Adrenal gland (tissue), 12 donors: ENCODE results near the gene CORO1C. TPM values are rescaled to one million over a fixed set of nuclear protein-coding genes. Genes with fewer than 3 reads are reported as not detected.

ENCODE experiments used
- DNase-seq, 7 donors: peaks; one replicate each; pipeline ENCODE4 v3.0.0-alpha.2; 2019 to 2020
- H3K27ac ChIP-seq, 5 donors: fragments of 200-600 bp; sonication (generic) in 4 of 5; 1 replicate in 3 of 5; 2 replicates in 2 of 5; pipeline versions ENCODE4 v1.5.1 to v1.8.0; 2016 to 2020; ENCODE audit warnings: mild to moderate bottlenecking in 1 of 5
- H3K27me3 ChIP-seq: fragments of 200-600 bp; 2 replicates; pipeline ENCODE4 v1.8.0; 2021
- H3K36me3 ChIP-seq, 2 donors: fragments of 200-600 bp; replicated peaks in 1 of 2; 1 replicate in 1 of 2; 2 replicates in 1 of 2; pipeline versions ENCODE4 v1.5.1 to v1.8.0; 2018 to 2022
- H3K4me1 ChIP-seq, 2 donors: fragments of 200-600 bp; replicated peaks in 1 of 2; 1 replicate in 1 of 2; 2 replicates in 1 of 2; pipeline versions ENCODE4 v1.5.1 to v1.8.0; 2018 to 2021
- H3K4me3 ChIP-seq, 4 donors: fragments of 200-600 bp; sonication (generic) in 3 of 4; one replicate each; pipeline ENCODE4 v1.5.1; 2016 to 2018
- H3K9me3 ChIP-seq, 3 donors: fragments of 200-600 bp; sonication (generic) in 1 of 3; replicated peaks in 1 of 3; 1 replicate in 2 of 3; 2 replicates in 1 of 3; pipeline versions ENCODE4 v1.5.1 to v1.8.0; 2016 to 2021
- CTCF ChIP-seq, 6 experiments: fragments of 450-650 bp in 4 of 6; fragments of 200-600 bp in 2 of 6; sonication (generic) in 1 of 6; IDR thresholded peaks; 1 replicate in 5 of 6; 2 replicates in 1 of 6; pipeline versions ENCODE4 v1.5.1 to v1.8.0; 2016 to 2021; ENCODE audit warnings: antibody characterized with exemption in 6 of 6, mild to moderate bottlenecking in 2 of 6, moderate library complexity in 1 of 6
- POLR2A ChIP-seq, 2 donors: fragments of 450-650 bp; IDR thresholded peaks; one replicate each; pipeline ENCODE4 v1.6.1; 2017; ENCODE audit warnings: antibody characterized with exemption in 2 of 2, mild to moderate bottlenecking in 2 of 2, moderate library complexity in 1 of 2
- WGBS, 4 donors: extraction: QIAGEN DNeasy Blood & Tissue Kit in 2 of 4; methylation state at CpG; one replicate each; pipeline versions ENCODE4 v1.1.5 to v1.1.7; 2013 to 2017; 5-methylcytosine and 5-hydroxymethylcytosine counted together
- intact Hi-C, 2 donors: fragments of 100-400 bp; cut with DNase I; formaldehyde crosslinking; loops; one replicate each; pipeline versions ENCODE4 v1.14.1 to v1.15.0; 2022 to 2023
- polyA plus RNA-seq, 3 donors: library from polyadenylated mRNA; stranded (reverse); fragments of 200-250 nt in 2 of 3; fragments of 350-450 nt in 1 of 3; fragmentation: Illumina TruSeq in 1 of 3; extraction: RNeasy Lipid Tissue Mini Kit (QIAGEN cat#74804) in 1 of 3; gene quantifications; one replicate each; pipeline ENCODE4 v1.2.3, GENCODE V29; 2013 to 2014
- total RNA-seq, 9 donors: library from RNA; depleted of rRNA in 4 of 9; stranded (reverse); fragments of >200 nt in 4 of 9; fragments of 120-200 nt in 1 of 9; fragmentation: NEBNext Ultra II Directional in 1 of 9; extraction: Animal tissue kit (Norgen Biotek cat#: 25700) in 1 of 9; gene quantifications; one replicate each; pipeline versions ENCODE4 v1.1.0 to v1.2.4, GENCODE V29; 2013 to 2023
- donor health status: healthy with polysubstance abuse.
- donor health status: Bipolar disorder and iron deficiency.
- donor health status: DM: yes; HTN: yes; CAD: no.
- donor health status: DM: no; HTN: no; CAD: no.
- donor health status: DM: no; HTN: no; CAD: no.
- donor health status: DM: yes; HTN: yes; CAD: no.

The CORO1C gene
- total and polyA plus RNA-seq, 12 donors: 17.4 to 124 (median 71.4) TPM

- no peak overlapping the region for H3K4me3 ChIP-seq
- H3K4me1 ChIP-seq: peaks cover 6 to 44% of the 10 kb centered on the region in 2 donors
- H3K9me3 ChIP-seq: no peaks in the 10 kb centered on the region
- no peak for DNase-seq
- TF ChIP-seq POLR2A (IDR thresholded peaks at IDR 0.05): no peak
- no peak for TF ChIP-seq CTCF (IDR thresholded peaks at IDR 0.05)
- no peaks in the 10 kb centered on the region for H3K27me3 ChIP-seq
- intact Hi-C loops: no loop called here
- WGBS, 4 donors: 78 to 86% (median 80%) methylated on average over 2 of the region's 2 CpGs
- H3K27ac ChIP-seq: peak overlapping the region in 1 of 5 donors; percentile 10
- peaks cover 0 to 8% of the 10 kb centered on the region in 2 donors for H3K36me3 ChIP-seq
Observed at GRCh38 chr12:108696996-108697290, 34.4 kb downstream of the CORO1C start.

- Histone ChIP-seq H3K4me1 (peaks cover 10 to 42% of the 10 kb centered on the region in 2 donors), H3K36me3 (peaks cover 0 to 8% of the 10 kb centered on the region in 2 donors), H3K9me3 (no peaks in the 10 kb centered on the region), H3K4me3 (no peak overlapping the region), H3K27ac (peak overlapping the region in 2 of 5 donors; percentile 10 to 61), H3K27me3 (no peaks in the 10 kb centered on the region)
- 63 to 71% (median 66%) methylated on average over 9 of the region's 9 CpGs for WGBS, 4 donors
- intact Hi-C loops: no loop called here
- no peak for TF ChIP-seq CTCF (IDR thresholded peaks at IDR 0.05)
- no peak for TF ChIP-seq POLR2A (IDR thresholded peaks at IDR 0.05)
- DNase-seq: no peak
Observed at GRCh38 chr12:108696111-108696995, 35.0 kb downstream of the CORO1C start.

- peaks cover 25 to 42% of the 10 kb centered on the region in 2 donors for H3K4me1 ChIP-seq
- no peaks in the 10 kb centered on the region for H3K9me3 ChIP-seq
- H3K27me3 ChIP-seq: no peaks in the 10 kb centered on the region
- no peak for DNase-seq
- H3K36me3 ChIP-seq: peaks cover 0 to 2% of the 10 kb centered on the region in 2 donors
- H3K4me3 ChIP-seq: no peak overlapping the region
- no peak for TF ChIP-seq CTCF (IDR thresholded peaks at IDR 0.05)
- no peak for TF ChIP-seq POLR2A (IDR thresholded peaks at IDR 0.05)
- peak overlapping the region in 1 of 5 donors; percentile 21 for H3K27ac ChIP-seq
- intact Hi-C loops: loop anchor here in 1 of 2 donors (5.0 kb wide), 1 partner anchor 37 kb away; the partner anchor contains the start of gene CORO1C
- 48 to 73% (median 67%) methylated on average over 2 of the region's 2 CpGs for WGBS, 4 donors
Observed at GRCh38 chr12:108694812-108695278, 36.5 kb downstream of the CORO1C start.

GRCh38 chr12:108693751-108694150 is 37.6 kb downstream of the CORO1C start:
- Histone ChIP-seq H3K27ac (no peak overlapping the region), H3K4me3 (no peak overlapping the region), H3K9me3 (no peaks in the 10 kb centered on the region), H3K27me3 (no peaks in the 10 kb centered on the region), H3K36me3 (no peaks in the 10 kb centered on the region), H3K4me1 (peaks cover 31 to 52% of the 10 kb centered on the region in 2 donors)
- TF ChIP-seq CTCF (IDR thresholded peaks at IDR 0.05) (no peak), POLR2A (IDR thresholded peaks at IDR 0.05) (no peak)
- 89 to 95% (median 94%) methylated on average over 6 of the region's 6 CpGs for WGBS, 4 donors
- intact Hi-C loops: loop anchor here in 1 of 2 donors (5.0 kb wide), 1 partner anchor 39 kb away; the partner anchor contains the start of gene CORO1C
- no peak for DNase-seq
